Mesenchymal stem cell (in vitro differentiated cells and primary cell): ENCODE measurements around the gene USP11.
A peak's percentile ranks its signal among the peaks of the same experiment; 100 is the strongest.

Experiments
- DNase-seq: peaks from one replicate; pipeline ENCODE4 v3.0.0-alpha.2; 2013
- H2AFZ ChIP-seq: one replicate; pipeline ENCODE4 v1.6.1; 2013; ENCODE audit warnings: low read depth, mild to moderate bottlenecking, control low read depth, inconsistent platforms, low read length, moderate library complexity
- H2AK5ac ChIP-seq: 2 replicates; pipeline ENCODE4 v1.6.1; 2013; ENCODE audit warnings: low read length, moderate library complexity, mild to moderate bottlenecking, inconsistent platforms; ENCODE audit not compliant: severe bottlenecking
- H2BK120ac ChIP-seq: one replicate; pipeline ENCODE4 v1.6.1; 2013; ENCODE audit warnings: low read depth, mild to moderate bottlenecking, inconsistent platforms, low read length, moderate library complexity
- H2BK12ac ChIP-seq, 2 experiments: one replicate each; pipeline ENCODE4 v1.6.1; 2013; ENCODE audit warnings: inconsistent platforms in 2 of 2, low read length in 2 of 2, mild to moderate bottlenecking in 2 of 2, moderate library complexity in 2 of 2, control low read depth in 1 of 2
- H2BK15ac ChIP-seq: one replicate; pipeline ENCODE4 v1.6.1; 2013; ENCODE audit warnings: mild to moderate bottlenecking, low read depth, inconsistent platforms; ENCODE audit not compliant: poor library complexity, severe bottlenecking
- H2BK5ac ChIP-seq: 2 replicates; pipeline ENCODE4 v1.6.1; 2013; ENCODE audit warnings: low read depth, mild to moderate bottlenecking, low read length, control low read depth, inconsistent platforms; ENCODE audit not compliant: poor library complexity, severe bottlenecking
- H3K14ac ChIP-seq, 2 experiments: one replicate each; pipeline ENCODE4 v1.6.1; 2013; ENCODE audit warnings: inconsistent platforms in 2 of 2, low read length in 2 of 2, control low read depth in 1 of 2, mild to moderate bottlenecking in 1 of 2, moderate library complexity in 1 of 2
- H3K18ac ChIP-seq, 2 experiments: one replicate each; pipeline ENCODE4 v1.6.1; 2013; ENCODE audit warnings: inconsistent platforms in 2 of 2, low read length in 2 of 2, control low read depth in 1 of 2, low read depth in 1 of 2, mild to moderate bottlenecking in 1 of 2
- H3K23ac ChIP-seq, 2 experiments: one replicate each; pipeline ENCODE4 v1.6.1; 2013; ENCODE audit warnings: inconsistent platforms in 2 of 2, low read length in 2 of 2, mild to moderate bottlenecking in 2 of 2, moderate library complexity in 2 of 2, control low read depth in 1 of 2
- H3K27ac ChIP-seq: 2 replicates; pipeline ENCODE4 v1.5.1; 2013; ENCODE audit warnings: mild to moderate bottlenecking, moderate library complexity, low read length, control low read depth, inconsistent platforms; ENCODE audit not compliant: poor library complexity, severe bottlenecking
- H3K27me3 ChIP-seq, 2 experiments: 2 replicates each; pipeline versions ENCODE4 v1.6.1 to v1.7.0; 2013; ENCODE audit warnings: low read length in 2 of 2, mild to moderate bottlenecking in 2 of 2, moderate library complexity in 2 of 2, control low read depth in 1 of 2, inconsistent platforms in 1 of 2; ENCODE audit not compliant: control insufficient read depth in 1 of 2, insufficient read depth in 1 of 2
- H3K36me3 ChIP-seq, 2 experiments: 2 replicates each; pipeline versions ENCODE4 v1.6.1 to v1.7.0; 2013; ENCODE audit warnings: low read length in 2 of 2, control low read depth in 1 of 2, inconsistent platforms in 1 of 2, low read depth in 1 of 2, mild to moderate bottlenecking in 1 of 2; ENCODE audit not compliant: insufficient read depth in 2 of 2, control insufficient read depth in 1 of 2
- H3K4ac ChIP-seq, 2 experiments: one replicate each; pipeline ENCODE4 v1.6.1; 2013; ENCODE audit warnings: inconsistent platforms in 2 of 2, low read length in 2 of 2, mild to moderate bottlenecking in 2 of 2, moderate library complexity in 2 of 2, control low read depth in 1 of 2, low read depth in 1 of 2
- H3K4me1 ChIP-seq: 2 replicates; pipeline ENCODE4 v1.6.1; 2013; ENCODE audit warnings: low read depth, low read length, control low read depth; ENCODE audit not compliant: control insufficient read depth, insufficient read depth
- H3K4me2 ChIP-seq: 2 replicates; pipeline ENCODE4 v1.6.1; 2013; ENCODE audit warnings: low read length, mild to moderate bottlenecking, inconsistent platforms; ENCODE audit not compliant: poor library complexity, severe bottlenecking
- H3K4me3 ChIP-seq, 2 experiments: 2 replicates each; pipeline versions ENCODE4 v1.5.1 to v1.7.0; 2013; ENCODE audit warnings: low read length in 2 of 2, mild to moderate bottlenecking in 2 of 2, control low read depth in 1 of 2, low read depth in 1 of 2; ENCODE audit not compliant: insufficient read depth in 1 of 2
- H3K79me1 ChIP-seq: replicated peaks from 2 replicates; pipeline ENCODE4 v1.6.1; 2013; ENCODE audit warnings: mild to moderate bottlenecking, control low read depth, low read length, inconsistent platforms; ENCODE audit not compliant: poor library complexity, severe bottlenecking
- H3K9ac ChIP-seq: 2 replicates; pipeline ENCODE4 v1.7.0; 2013; ENCODE audit warnings: mild to moderate bottlenecking, low read length, moderate library complexity
- H3K9me3 ChIP-seq: 2 replicates; pipeline ENCODE4 v1.7.0; 2013; ENCODE audit warnings: mild to moderate bottlenecking, low read length; ENCODE audit not compliant: control insufficient read depth
- H4K8ac ChIP-seq: one replicate; pipeline ENCODE4 v1.6.1; 2013; ENCODE audit warnings: inconsistent platforms, mild to moderate bottlenecking, low read length, moderate library complexity
- H4K91ac ChIP-seq: one replicate; pipeline ENCODE4 v1.6.1; 2013; ENCODE audit warnings: mild to moderate bottlenecking, low read length, inconsistent platforms
- WGBS: methylation state at CpG from one replicate; pipeline ENCODE4 v1.1.7; 2013; ENCODE audit warnings: mixed read lengths; 5-methylcytosine and 5-hydroxymethylcytosine counted together

Gene USP11

GRCh38 chrX:47243351-47243750 lies 10.5 kb downstream of the USP11 start:
- H2AFZ ChIP-seq = no peak overlapping the region
- peaks cover 6% of the 10 kb centered on the region for H3K9me3 ChIP-seq
- no peak overlapping the region for H3K4me2 ChIP-seq
- DNase-seq = no peak
- H3K4me3 ChIP-seq = no peak overlapping the region
- no peak overlapping the region for H4K8ac ChIP-seq
- 96% methylated on average over 7 of the region's 14 CpGs for WGBS
- peaks cover 0 to 62% of the 10 kb centered on the region in 2 experiments for H3K27me3 ChIP-seq
- peaks cover 72 to 77% of the 10 kb centered on the region in 2 experiments for H3K36me3 ChIP-seq
- peaks cover 23% of the 10 kb centered on the region for H3K79me1 ChIP-seq
- H2BK15ac ChIP-seq = no peak overlapping the region
- H3K27ac ChIP-seq = no peak overlapping the region
- no peaks in the 10 kb centered on the region for H3K4me1 ChIP-seq
- no peak overlapping the region for H3K4ac ChIP-seq
- no peak overlapping the region for H2BK12ac ChIP-seq
- no peak overlapping the region for H3K18ac ChIP-seq
- no peak overlapping the region for H2BK120ac ChIP-seq
- H3K23ac ChIP-seq = no peak overlapping the region
- H4K91ac ChIP-seq = no peak overlapping the region
- no peak overlapping the region for H2AK5ac ChIP-seq
- H3K14ac ChIP-seq = no peak overlapping the region
- no peak overlapping the region for H2BK5ac ChIP-seq
- no peak overlapping the region for H3K9ac ChIP-seq

GRCh38 chrX:47244676-47245075 lies 11.9 kb downstream of the USP11 start:
- Histone ChIP-seq H3K27me3 (peaks cover 0 to 64% of the 10 kb centered on the region in 2 experiments), H3K18ac (no peak overlapping the region)
- WGBS = 100% methylated on average over 10 of the region's 16 CpGs

GRCh38 chrX:47245156-47245555 lies 12.3 kb downstream of the USP11 start:
- Histone ChIP-seq H2BK120ac (no peak overlapping the region), H2AK5ac (no peak overlapping the region), H2BK12ac (no peak overlapping the region), H2BK5ac (no peak overlapping the region), H4K91ac (no peak overlapping the region), H3K18ac (no peak overlapping the region), H3K27ac (no peak overlapping the region), H3K79me1 (peaks cover 13% of the 10 kb centered on the region), H4K8ac (no peak overlapping the region), H3K14ac (no peak overlapping the region), H2BK15ac (no peak overlapping the region), H3K27me3 (peaks cover 0 to 59% of the 10 kb centered on the region in 2 experiments), H2AFZ (no peak overlapping the region), H3K4me3 (no peak overlapping the region), H3K4me2 (no peak overlapping the region), H3K9ac (no peak overlapping the region), H3K4ac (no peak overlapping the region), H3K4me1 (no peaks in the 10 kb centered on the region), H3K36me3 (peaks cover 72 to 74% of the 10 kb centered on the region in 2 experiments), H3K23ac (no peak overlapping the region), H3K9me3 (peaks cover 6% of the 10 kb centered on the region)
- no peak for DNase-seq
- 96% methylated on average over 9 of the region's 10 CpGs for WGBS

More at GRCh38 chrX:47244676-47245075, 11.9 kb downstream of the USP11 start:
- Histone ChIP-seq H2AFZ (no peak overlapping the region), H3K4me2 (no peak overlapping the region), H2BK120ac (no peak overlapping the region), H3K9ac (no peak overlapping the region), H2AK5ac (no peak overlapping the region), H4K91ac (no peak overlapping the region), H2BK15ac (no peak overlapping the region), H3K36me3 (peaks cover 77 to 79% of the 10 kb centered on the region in 2 experiments), H3K9me3 (peaks cover 6% of the 10 kb centered on the region), H2BK5ac (no peak overlapping the region), H3K27ac (no peak overlapping the region), H3K14ac (no peak overlapping the region), H4K8ac (no peak overlapping the region), H2BK12ac (no peak overlapping the region), H3K79me1 (peaks cover 16% of the 10 kb centered on the region), H3K4ac (no peak overlapping the region), H3K4me3 (no peak overlapping the region), H3K23ac (no peak overlapping the region), H3K4me1 (no peaks in the 10 kb centered on the region)
- no peak for DNase-seq

- H3K9me3 ChIP-seq = no peaks in the 10 kb centered on the region
- DNase-seq = peak; percentile 16
- no peak overlapping the region for H2AK5ac ChIP-seq
- H3K4me2 ChIP-seq = no peak overlapping the region
- H3K4me3 ChIP-seq = no peak overlapping the region
- no peak overlapping the region for H4K8ac ChIP-seq
- no peak overlapping the region for H2AFZ ChIP-seq
- WGBS = 87% methylated on average over 20 of the region's 23 CpGs
- no peak overlapping the region for H3K9ac ChIP-seq
- peaks cover 50 to 52% of the 10 kb centered on the region in 2 experiments for H3K36me3 ChIP-seq
- H3K4me1 ChIP-seq = no peaks in the 10 kb centered on the region
- H2BK15ac ChIP-seq = no peak overlapping the region
- no peak overlapping the region for H3K23ac ChIP-seq
- H3K4ac ChIP-seq = no peak overlapping the region
- no peak overlapping the region for H3K27ac ChIP-seq
- H3K14ac ChIP-seq = no peak overlapping the region
- no peak overlapping the region for H2BK5ac ChIP-seq
- no peak overlapping the region for H4K91ac ChIP-seq
- no peak overlapping the region for H2BK120ac ChIP-seq
- peaks cover 0 to 52% of the 10 kb centered on the region in 2 experiments for H3K27me3 ChIP-seq
- no peak overlapping the region for H3K18ac ChIP-seq
- peaks cover 5% of the 10 kb centered on the region for H3K79me1 ChIP-seq
- H2BK12ac ChIP-seq = no peak overlapping the region
Observed at GRCh38 chrX:47247206-47247998, 14.6 kb downstream of the USP11 start.
